ENCODE results near the gene GTPBP3.
A peak's percentile ranks its signal among the peaks of the same experiment; 100 is the strongest.

The GTPBP3 gene

GRCh38 chr19:17390665-17391370 is 53.5 kb downstream of the GTPBP3 start:
- peak; percentile 89 for DNase-seq

DNA sequence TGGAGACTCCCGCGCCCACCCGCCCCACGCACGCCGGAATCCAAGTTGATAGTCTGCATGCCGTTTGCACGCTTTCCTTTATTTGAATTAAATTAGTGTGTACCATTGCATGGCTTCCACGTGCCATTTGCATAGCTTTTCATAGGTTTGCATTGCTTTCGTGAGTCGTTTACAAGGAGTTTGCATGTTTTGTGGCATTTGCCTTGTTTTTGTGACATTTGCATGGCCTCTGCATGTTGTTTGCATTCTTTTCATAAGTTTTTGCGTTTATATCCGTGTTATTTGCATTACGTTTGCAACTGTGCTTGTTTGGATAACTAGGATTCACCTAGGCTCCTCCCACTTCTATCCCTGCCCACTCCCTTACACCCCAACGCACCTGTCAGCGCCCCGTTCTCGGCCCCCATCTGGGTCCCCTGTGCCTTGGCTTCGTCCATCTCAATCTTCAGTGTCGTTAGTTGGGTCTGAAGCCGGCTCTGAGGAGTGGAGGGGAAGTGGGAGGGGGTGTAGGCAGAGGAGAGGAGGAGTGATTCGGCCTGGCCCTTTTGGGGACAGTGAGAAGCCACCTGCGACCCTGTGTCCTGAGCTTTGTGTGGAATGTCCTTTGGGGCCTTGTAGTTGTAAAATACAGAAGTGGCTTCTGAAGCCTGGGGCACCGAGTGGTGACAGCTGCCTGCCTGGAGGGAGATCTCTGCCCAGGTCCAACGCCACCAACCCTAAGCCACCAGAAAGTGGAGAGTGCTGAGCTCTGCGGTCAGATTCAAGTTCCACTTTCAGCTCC is 54.2 kb downstream of the GTPBP3 start:
- no peak for DNase-seq

Data from activated CD4-positive, alpha-beta T cell treated with anti-CD3 and anti-CD28 coated beads, Interleukin-2, amount 50 U/mL, for 1 hour (primary cell).